HepG2 (cell line): Measurements from ENCODE around the gene BTF3L4. TPM values are rescaled to one million over a fixed set of nuclear protein-coding genes. Genes with fewer than 3 reads are reported as not detected.
"Not testable (repeated sequence)": the region's sequence is repeated elsewhere in the genome, so short reads cannot be mapped to it uniquely, and the experiment has no call there.

ENCODE experiments used
- ATAC-seq: fragments of 200-7000 bp; cut with Tn5 transposase; 3 replicates; pipeline ENCODE4 v1.9.1; 2020; ENCODE audit warnings: mild to moderate bottlenecking, moderate library complexity
- BruUV-seq: library from RNA; stranded (reverse); fragments of 400-500 nt; replicated peaks from 2 replicates; lab custom pipeline; 2021; lab: Mats Ljungman, UMichigan
- CTCF ChIA-PET: fragments of 300-600 bp; formaldehyde crosslinking; extraction: SDS; loops from one replicate; lab custom pipeline; 2021; ENCODE audit warnings: low total read pairs, inconsistent platforms, low intra/inter-chr PET ratio; lab: Yijun Ruan, JAX
- POLR2A ChIA-PET: fragments of 350-600 bp; sonication (Branson Sonifier 250); formaldehyde crosslinking; loops from one replicate; lab custom pipeline; 2020; ENCODE audit warnings: antibody characterized with exemption, inconsistent platforms; lab: Yijun Ruan, JAX
- DNase-seq: peaks from one replicate; pipeline ENCODE4 v3.0.0-alpha.2; 2015; ENCODE audit warnings: low spot score
- FAIRE-seq: peaks from 3 replicates; lab custom pipeline; 2011; peaks lifted over from hg19 to GRCh38; lab: Jason Lieb, UNC
- H2AFZ ChIP-seq: one replicate; pipeline ENCODE4 v1.6.1; 2011; ENCODE audit warnings: low read length, inconsistent platforms
- H3K27ac ChIP-seq: fragments of 300-600 bp; 3 replicates; pipeline ENCODE4 v1.8.0; 2011; ENCODE audit warnings: mixed run types, mild to moderate bottlenecking, mixed read lengths, low read length, inconsistent platforms; ENCODE audit not compliant: insufficient read depth; ENCODE audit errors: extremely low read length
- H3K27me3 ChIP-seq, 2 experiments: fragments of 200-600 bp in 1 of 2; 2 replicates in 1 of 2; 3 replicates in 1 of 2; pipeline versions ENCODE4 v1.6.0 to v1.8.0; 2011; ENCODE audit warnings: low read length in 2 of 2, mild to moderate bottlenecking in 2 of 2, moderate library complexity in 2 of 2, inconsistent platforms in 1 of 2; ENCODE audit not compliant: insufficient read depth in 2 of 2, control insufficient read depth in 1 of 2
- H3K36me3 ChIP-seq, 2 experiments: fragments of 200-600 bp in 1 of 2; replicated peaks in 1 of 2; 2 replicates in 1 of 2; 3 replicates in 1 of 2; pipeline versions ENCODE4 v1.5.1 to v1.8.0; 2011; ENCODE audit warnings: low read length in 2 of 2, inconsistent platforms in 1 of 2; ENCODE audit not compliant: insufficient read depth in 2 of 2, control insufficient read depth in 1 of 2
- H3K4me1 ChIP-seq: 2 replicates; pipeline ENCODE4 v1.5.1; 2012; ENCODE audit warnings: low read length, inconsistent platforms; ENCODE audit not compliant: insufficient read depth
- H3K4me2 ChIP-seq: 2 replicates; pipeline ENCODE4 v1.6.0; 2011; ENCODE audit warnings: low read depth, low read length, inconsistent platforms
- H3K4me3 ChIP-seq, 3 experiments: fragments of 200-600 bp in 1 of 3; sonication (generic), shearing (Covaris generic) in 1 of 3; replicated peaks in 1 of 3; 2 replicates each; pipeline ENCODE4 v1.5.1; 2011 to 2016; ENCODE audit warnings: low read length in 3 of 3, inconsistent platforms in 2 of 3, low read depth in 2 of 3, mild to moderate bottlenecking in 2 of 3, control low read depth in 1 of 3, mixed read lengths in 1 of 3; ENCODE audit not compliant: insufficient read depth in 1 of 3
- H3K79me2 ChIP-seq: one replicate; pipeline ENCODE4 v1.6.1; 2011; ENCODE audit warnings: low read length, inconsistent platforms; ENCODE audit not compliant: insufficient read depth
- H3K9ac ChIP-seq: 2 replicates; pipeline ENCODE4 v1.6.0; 2011; ENCODE audit warnings: mild to moderate bottlenecking, low read depth, low read length, inconsistent platforms; ENCODE audit not compliant: insufficient read depth
- H3K9me3 ChIP-seq: 2 replicates; pipeline ENCODE4 v1.5.1; 2012; ENCODE audit warnings: mild to moderate bottlenecking, low read length
- H4K20me1 ChIP-seq: 2 replicates; pipeline ENCODE4 v1.6.0; 2011; ENCODE audit warnings: inconsistent platforms, mild to moderate bottlenecking, low read length, moderate library complexity; ENCODE audit not compliant: insufficient read depth
- NR2F6 ChIP-seq, 2 experiments: IDR thresholded peaks; 2 replicates each; pipeline ENCODE4 v1.6.1; 2016; ENCODE audit warnings: antibody characterized with exemption in 1 of 2, mild to moderate bottlenecking in 1 of 2
- PAF1 ChIP-seq: IDR thresholded peaks from 2 replicates; pipeline ENCODE4 v1.6.1; 2016; ENCODE audit warnings: missing genetic modification reagents, missing compliant biosample characterization
- PAX8 ChIP-seq: sonication (generic); formaldehyde crosslinking; IDR thresholded peaks from 2 replicates; pipeline ENCODE4 v1.8.0; 2022; ENCODE audit warnings: mild to moderate bottlenecking, missing genetic modification reagents, borderline replicate concordance
- ZNF121 ChIP-seq: sonication (generic); formaldehyde crosslinking; IDR thresholded peaks from 2 replicates; pipeline ENCODE4 v1.5.0; 2020; ENCODE audit warnings: mild to moderate bottlenecking, missing genetic modification reagents
- ZNF770 ChIP-seq: sonication (generic); formaldehyde crosslinking; IDR thresholded peaks from 2 replicates; pipeline ENCODE4 v1.5.0; 2020; ENCODE audit warnings: mild to moderate bottlenecking, missing genetic modification reagents
- WGBS: methylation state at CpG from one replicate; pipeline ENCODE4 v1.1.6; 2017; ENCODE audit warnings: low lambda C conversion rate; 5-methylcytosine and 5-hydroxymethylcytosine counted together
- in situ Hi-C: cut with HindIII; loops from 2 replicates; pipeline ENCODE4 v1.10.0; 2017; ENCODE audit warnings: low pct_unique_long_range_greater_than_20kb; ENCODE audit not compliant: extremely low pct_ligation_motif_present
- intact Hi-C: fragments of 100-400 bp; cut with micrococcal nuclease; formaldehyde crosslinking; loops from one replicate; pipeline ENCODE4 v1.10.0; 2022; ENCODE audit not compliant: unreplicated experiment
- polyA plus RNA-seq, 8 experiments: library from polyadenylated mRNA; depleted of rRNA in 3 of 8; stranded (reverse) in 7 of 8; unstranded in 1 of 8; fragments of >200 nt; fragmentation: Illumina TruSeq in 4 of 8; extraction: Trizol in 4 of 8; gene quantifications; 2 replicates each; pipeline versions ENCODE4 v1.2.1 to v1.2.3, GENCODE V29; 2011 to 2016; ENCODE audit warnings: low read depth in 4 of 8, missing spikeins in 1 of 8, mixed read lengths in 1 of 8; ENCODE audit not compliant: insufficient read depth in 1 of 8
- total RNA-seq, 5 experiments: library from RNA; depleted of rRNA; stranded (reverse); fragments of >200 nt; fragmentation: Illumina TruSeq; extraction: Trizol; gene quantifications; 2 replicates each; pipeline ENCODE4 v1.2.3, GENCODE V29; 2016; ENCODE audit warnings: low read depth in 1 of 5

The BTF3L4 gene
- total and polyA plus RNA-seq, 2 of the 13 experiments (the other 11 are each of a cell fraction or from before 2014, with no cell fraction given): 59.0 to 74.3 TPM

GRCh38 chr1:52094300-52094699, 38.2 kb downstream of the BTF3L4 start:
- intact Hi-C loops; H4K20me1 ChIP-seq; H3K4me3 ChIP-seq; in situ Hi-C loops; ATAC-seq; CTCF ChIA-PET; DNase-seq; H3K36me3 ChIP-seq; BruUV-seq; H3K4me2 ChIP-seq; H3K9me3 ChIP-seq; H3K9ac ChIP-seq; H3K79me2 ChIP-seq; FAIRE-seq; H3K27me3 ChIP-seq; H2AFZ ChIP-seq; H3K27ac ChIP-seq; TF ChIP-seq NR2F6 (IDR thresholded peaks at IDR 0.05): not testable (repeated sequence)
- TF ChIP-seq NR2F6 (CRISPR knock-in tag; IDR thresholded peaks at IDR 0.05): peak; percentile 16; the same call in 1 of the 2 replicates
- peak; percentile 59; the same call in 1 of the 2 replicates for TF ChIP-seq PAF1 (CRISPR knock-in tag)
- TF ChIP-seq ZNF121 (CRISPR knock-in tag): peak; percentile 88
- peak; percentile 25; the same call in 1 of the 2 replicates for TF ChIP-seq ZNF770 (CRISPR knock-in tag)
- WGBS: 85% methylated on average over 6 of the region's 7 CpGs
- peaks cover 20% of the 10 kb centered on the region for H3K4me1 ChIP-seq
- POLR2A ChIA-PET: interaction anchor here (0.6 kb wide), 1 partner anchor 14 kb away, joined by 3 read pairs; no protein-coding TSS in a partner anchor

- ATAC-seq (no peak), FAIRE-seq (no peak), DNase-seq (no peak)
- BruUV-seq: no TSS peak
- ChIA-PET CTCF (no interaction called here), POLR2A (interaction anchor here (1.7 kb wide), 1 partner anchor 16 kb away, joined by 5 read pairs; no protein-coding TSS in a partner anchor)
- Histone ChIP-seq H3K4me1 (peaks cover 21% of the 10 kb centered on the region), H3K27me3 (no peaks in the 10 kb centered on the region), H3K9ac (no peak overlapping the region), H3K36me3 (peaks cover 0 to 4% of the 10 kb centered on the region in 2 experiments; a peak in 1 of 5 replicates), H3K4me3 (no peak overlapping the region), H3K79me2 (no peaks in the 10 kb centered on the region), H4K20me1 (no peaks in the 10 kb centered on the region), H3K27ac (no peak overlapping the region), H2AFZ (no peak overlapping the region), H3K9me3 (no peaks in the 10 kb centered on the region), H3K4me2 (no peak overlapping the region)
- TF ChIP-seq ZNF121 (CRISPR knock-in tag) (0 out of 2 replicates have a peak, but pooled peaks have one; percentile 41), PAX8 (CRISPR knock-in tag) (no peak)
- WGBS: 80% methylated on average over 8 of the region's 8 CpGs
- in situ Hi-C loops: no loop called here
- intact Hi-C loops: no loop called here
These were observed 40.1 kb downstream of the BTF3L4 start for GRCh38 chr1:52096216-52096615.
